Stomach smooth muscle (tissue), 2 donors: ENCODE measurements around the gene IL22RA2.

Experiments used
- H3K27ac ChIP-seq: one replicate; pipeline ENCODE4 v1.7.0; 2013; ENCODE audit warnings: mild to moderate bottlenecking, low read length, inconsistent platforms
- H3K27me3 ChIP-seq, 2 donors: one replicate each; pipeline ENCODE4 v1.7.0; 2013; ENCODE audit warnings: low read length in 2 of 2; ENCODE audit not compliant: insufficient read depth in 2 of 2, control insufficient read depth in 1 of 2
- H3K36me3 ChIP-seq, 2 donors: one replicate each; pipeline ENCODE4 v1.7.0; 2013; ENCODE audit warnings: low read length in 2 of 2; ENCODE audit not compliant: control insufficient read depth in 2 of 2, insufficient read depth in 2 of 2
- H3K4me1 ChIP-seq: one replicate; pipeline ENCODE4 v1.7.0; 2013; ENCODE audit warnings: low read length; ENCODE audit not compliant: control insufficient read depth, insufficient read depth
- H3K4me3 ChIP-seq, 2 donors: one replicate each; pipeline ENCODE4 v1.7.0; 2013; ENCODE audit warnings: low read length in 2 of 2
- H3K9ac ChIP-seq, 2 donors: one replicate each; pipeline ENCODE4 v1.7.0; 2013; ENCODE audit warnings: low read length in 2 of 2, mild to moderate bottlenecking in 1 of 2
- H3K9me3 ChIP-seq, 2 donors: one replicate each; pipeline ENCODE4 v1.7.0; 2013; ENCODE audit warnings: low read length in 2 of 2; ENCODE audit not compliant: control insufficient read depth in 2 of 2
- donor health status: healthy.
- donor health status: Pancreatic carcinoma.

Gene IL22RA2

GRCh38 chr6:137197684-137198645, 24.5 kb upstream of the IL22RA2 start:
- Histone ChIP-seq H3K4me1 (no peaks in the 10 kb centered on the region), H3K27me3 (no peaks in the 10 kb centered on the region), H3K27ac (no peak overlapping the region), H3K9me3 (no peaks in the 10 kb centered on the region), H3K4me3 (no peak overlapping the region), H3K9ac (no peak overlapping the region), H3K36me3 (peaks cover 8 to 16% of the 10 kb centered on the region in 2 donors)

GRCh38 chr6:137193256-137194070, 20.0 kb upstream of the IL22RA2 start:
- Histone ChIP-seq H3K9me3 (no peaks in the 10 kb centered on the region), H3K27me3 (no peaks in the 10 kb centered on the region), H3K9ac (no peak overlapping the region), H3K36me3 (peaks cover 6 to 7% of the 10 kb centered on the region in 2 donors), H3K27ac (no peak overlapping the region), H3K4me1 (no peaks in the 10 kb centered on the region), H3K4me3 (no peak overlapping the region)

GRCh38 chr6:137192821-137193220, 19.4 kb upstream of the IL22RA2 start:
- Histone ChIP-seq H3K9ac (no peak overlapping the region), H3K4me3 (no peak overlapping the region), H3K9me3 (no peaks in the 10 kb centered on the region), H3K27ac (no peak overlapping the region), H3K27me3 (no peaks in the 10 kb centered on the region), H3K4me1 (no peaks in the 10 kb centered on the region), H3K36me3 (peaks cover 0 to under 1% of the 10 kb centered on the region in 2 donors)

- no peak overlapping the region for H3K4me3 ChIP-seq
- H3K9ac ChIP-seq = no peak overlapping the region
- H3K27me3 ChIP-seq = no peaks in the 10 kb centered on the region
- H3K36me3 ChIP-seq = no peaks in the 10 kb centered on the region
- no peak overlapping the region for H3K27ac ChIP-seq
- H3K4me1 ChIP-seq = no peaks in the 10 kb centered on the region
- H3K9me3 ChIP-seq = no peaks in the 10 kb centered on the region
These were observed 18.2 kb upstream of the IL22RA2 start for GRCh38 chr6:137191670-137192069.

- Histone ChIP-seq H3K4me3 (no peak overlapping the region), H3K27me3 (no peaks in the 10 kb centered on the region), H3K27ac (no peak overlapping the region), H3K36me3 (no peaks in the 10 kb centered on the region), H3K9me3 (no peaks in the 10 kb centered on the region), H3K9ac (no peak overlapping the region), H3K4me1 (no peaks in the 10 kb centered on the region)
These were observed 17.8 kb upstream of the IL22RA2 start for GRCh38 chr6:137191236-137191635.

- H3K4me3 ChIP-seq = no peak overlapping the region
- no peak overlapping the region for H3K27ac ChIP-seq
- H3K9me3 ChIP-seq = peaks cover 0 to under 1% of the 10 kb centered on the region in 2 donors
- H3K27me3 ChIP-seq = no peaks in the 10 kb centered on the region
- no peak overlapping the region for H3K9ac ChIP-seq
- H3K36me3 ChIP-seq = no peaks in the 10 kb centered on the region
- no peaks in the 10 kb centered on the region for H3K4me1 ChIP-seq
These were observed 17.2 kb upstream of the IL22RA2 start for GRCh38 chr6:137190583-137191094.

GRCh38 chr6:137188855-137189254, 15.4 kb upstream of the IL22RA2 start:
- Histone ChIP-seq H3K9me3 (peaks cover 0 to 7% of the 10 kb centered on the region in 2 donors), H3K9ac (no peak overlapping the region), H3K4me3 (no peak overlapping the region), H3K27me3 (no peaks in the 10 kb centered on the region), H3K36me3 (no peaks in the 10 kb centered on the region), H3K27ac (no peak overlapping the region), H3K4me1 (no peaks in the 10 kb centered on the region)

- H3K27me3 ChIP-seq = no peaks in the 10 kb centered on the region
- no peaks in the 10 kb centered on the region for H3K36me3 ChIP-seq
- H3K27ac ChIP-seq = no peak overlapping the region
- H3K4me3 ChIP-seq = no peak overlapping the region
- H3K4me1 ChIP-seq = no peaks in the 10 kb centered on the region
- peaks cover 3 to 9% of the 10 kb centered on the region in 2 donors for H3K9me3 ChIP-seq
- H3K9ac ChIP-seq = no peak overlapping the region
These were observed 11.8 kb upstream of the IL22RA2 start for GRCh38 chr6:137185290-137185689.

- H3K9ac ChIP-seq = no peak overlapping the region
- peaks cover 3 to 9% of the 10 kb centered on the region in 2 donors for H3K9me3 ChIP-seq
- no peak overlapping the region for H3K27ac ChIP-seq
- H3K4me3 ChIP-seq = no peak overlapping the region
- H3K27me3 ChIP-seq = no peaks in the 10 kb centered on the region
- no peaks in the 10 kb centered on the region for H3K36me3 ChIP-seq
- H3K4me1 ChIP-seq = no peaks in the 10 kb centered on the region
These were observed 9.2 kb upstream of the IL22RA2 start for GRCh38 chr6:137182654-137183073.

- H3K4me1 ChIP-seq = no peaks in the 10 kb centered on the region
- no peak overlapping the region for H3K27ac ChIP-seq
- no peak overlapping the region for H3K9ac ChIP-seq
- H3K4me3 ChIP-seq = no peak overlapping the region
- H3K27me3 ChIP-seq = no peaks in the 10 kb centered on the region
- no peaks in the 10 kb centered on the region for H3K36me3 ChIP-seq
- peaks cover 3 to 9% of the 10 kb centered on the region in 2 donors for H3K9me3 ChIP-seq
These were observed 8.6 kb upstream of the IL22RA2 start for GRCh38 chr6:137181891-137182653.
